GM06990 (cell line): Measurements from ENCODE around the gene PDE6B.
"Not testable (repeated sequence)": the region's sequence is repeated elsewhere in the genome, so short reads cannot be mapped to it uniquely, and the experiment has no call there.

Experiments
- DNase-seq: peaks from one replicate; pipeline ENCODE4 v3.0.0-alpha.2; 2011; ENCODE audit not compliant: insufficient read length; ENCODE audit errors: extremely low read depth
- H3K27me3 ChIP-seq: replicated peaks from 2 replicates; pipeline ENCODE4 v1.6.0; 2011; ENCODE audit warnings: low read length; ENCODE audit not compliant: control insufficient read depth, insufficient read depth
- H3K36me3 ChIP-seq: 2 replicates; pipeline ENCODE4 v1.5.1; 2011; ENCODE audit warnings: low read length; ENCODE audit not compliant: control insufficient read depth, insufficient read depth
- H3K4me3 ChIP-seq: replicated peaks from 2 replicates; pipeline ENCODE4 v1.5.1; 2011; ENCODE audit warnings: low read depth, mild to moderate bottlenecking, control low read depth, low read length
- CTCF ChIP-seq: IDR thresholded peaks from 2 replicates; pipeline ENCODE4 v1.5.1; 2011; ENCODE audit warnings: low read length, control low read depth, mild to moderate bottlenecking, inconsistent platforms; ENCODE audit not compliant: insufficient read depth, poor library complexity, severe bottlenecking

Gene PDE6B

GRCh38 chr4:632926-633325 is 7.6 kb downstream of the PDE6B start:
- Histone ChIP-seq H3K27me3 (no peaks in the 10 kb centered on the region), H3K4me3 (no peak overlapping the region), H3K36me3 (no peaks in the 10 kb centered on the region)
- no peak for TF ChIP-seq CTCF
- no peak for DNase-seq

- TF ChIP-seq CTCF, result no peak
- Histone ChIP-seq H3K4me3 (no peak overlapping the region), H3K36me3 (no peaks in the 10 kb centered on the region), H3K27me3 (no peaks in the 10 kb centered on the region)
- DNase-seq, result no peak
These were observed 8.0 kb downstream of the PDE6B start for GRCh38 chr4:633406-633805.

- no peak for DNase-seq
- Histone ChIP-seq H3K27me3 (no peaks in the 10 kb centered on the region), H3K4me3 (no peak overlapping the region), H3K36me3 (no peaks in the 10 kb centered on the region)
- no peak for TF ChIP-seq CTCF
These were observed 8.7 kb downstream of the PDE6B start for GRCh38 chr4:633976-634598.

DNA sequence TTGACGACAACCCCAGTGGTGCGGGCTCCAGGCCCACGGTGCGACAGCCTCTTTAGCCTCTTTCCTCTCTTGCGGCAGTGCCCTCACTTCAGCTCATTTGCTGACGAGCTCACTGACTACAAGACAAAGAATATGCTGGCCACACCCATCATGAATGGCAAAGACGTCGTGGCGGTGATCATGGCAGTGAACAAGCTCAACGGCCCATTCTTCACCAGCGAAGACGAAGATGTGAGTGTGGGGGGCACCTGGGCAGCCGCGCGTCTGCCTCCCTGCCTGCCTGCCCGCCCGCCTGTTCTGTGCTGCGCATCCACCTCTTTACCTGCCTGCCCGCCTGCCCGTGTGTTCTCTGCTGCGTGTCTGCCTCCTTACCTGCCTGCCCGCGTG is 9.2 kb downstream of the PDE6B start:
- Histone ChIP-seq H3K27me3 (no peaks in the 10 kb centered on the region), H3K4me3 (no peak overlapping the region), H3K36me3 (no peaks in the 10 kb centered on the region)
- TF ChIP-seq CTCF, result no peak
- DNase-seq, result no peak

DNA sequence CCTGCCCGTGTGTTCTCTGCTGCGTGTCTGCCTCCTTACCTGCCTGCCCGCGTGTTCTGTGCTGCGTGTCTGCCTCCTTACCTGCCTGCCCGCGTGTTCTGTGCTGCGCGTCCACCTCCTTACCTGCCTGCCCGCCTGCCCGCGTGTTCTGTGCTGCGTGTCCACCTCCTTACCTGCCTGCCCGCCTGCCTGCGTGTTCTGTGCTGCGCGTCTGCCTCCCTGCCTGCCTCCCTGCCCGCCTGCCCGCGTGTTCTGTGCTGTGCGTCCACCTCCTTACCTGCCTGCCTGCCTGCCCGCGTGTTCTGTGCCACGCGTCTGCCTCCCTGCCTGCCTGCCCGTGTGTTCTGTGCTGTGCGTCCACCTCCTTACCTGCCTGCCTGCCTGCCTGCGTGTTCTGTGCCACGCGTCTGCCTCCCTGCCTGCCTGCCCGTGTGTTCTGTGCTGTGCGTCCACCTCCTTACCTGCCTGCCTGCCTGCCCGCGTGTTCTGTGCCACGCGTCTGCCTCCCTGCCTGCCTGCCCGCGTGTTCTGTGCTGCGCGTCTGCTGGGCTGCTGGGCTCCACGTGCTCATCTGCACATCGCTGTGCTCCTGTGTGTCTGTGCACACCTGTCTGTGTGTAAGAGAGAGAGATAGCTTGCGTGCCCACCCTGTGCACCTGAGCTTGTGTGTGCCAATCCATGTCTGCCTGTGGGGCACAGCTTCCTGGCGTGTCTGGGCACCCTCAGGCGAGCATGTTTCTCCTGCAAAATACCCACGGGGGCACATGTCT is 9.9 kb downstream of the PDE6B start:
- H3K36me3 ChIP-seq, DNase-seq, H3K4me3 ChIP-seq, H3K27me3 ChIP-seq: not testable (repeated sequence)

DNA sequence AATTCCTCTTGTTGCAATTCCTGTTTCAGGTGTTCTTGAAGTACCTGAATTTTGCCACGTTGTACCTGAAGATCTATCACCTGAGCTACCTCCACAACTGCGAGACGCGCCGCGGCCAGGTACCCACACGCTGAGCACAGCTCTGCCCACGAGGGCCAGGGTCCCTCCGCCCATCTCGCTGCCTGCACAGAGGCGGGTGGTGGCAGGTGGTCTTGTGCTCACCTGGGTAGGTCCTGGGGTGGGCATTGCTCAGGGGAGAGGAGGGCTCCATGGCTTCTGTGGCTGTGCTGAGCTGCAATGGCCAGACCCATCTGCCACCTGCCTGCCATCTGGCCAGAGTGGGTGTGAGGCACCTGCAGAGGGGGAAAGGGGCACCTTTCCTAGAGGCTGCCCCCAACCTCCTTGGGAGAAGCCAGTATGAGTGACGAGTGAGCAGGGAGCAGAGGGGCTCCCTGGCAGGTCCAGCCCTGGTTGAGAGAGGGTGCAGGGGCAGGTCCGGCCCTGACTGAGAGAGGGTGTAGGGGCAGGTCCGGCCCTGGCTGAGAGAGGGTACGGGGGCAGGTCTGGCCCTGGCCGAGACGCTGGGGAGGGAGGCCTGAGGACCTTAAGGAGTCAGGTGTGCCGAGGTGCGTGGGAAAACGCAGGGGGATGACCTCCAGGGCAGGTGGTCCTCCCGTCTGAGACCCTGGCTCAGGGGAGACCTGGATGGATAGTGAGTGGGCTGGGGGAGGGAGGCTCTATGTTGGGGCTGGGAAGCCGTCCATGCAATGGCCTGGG is 10.7 kb downstream of the PDE6B start:
- Histone ChIP-seq H3K4me3 (no peak overlapping the region), H3K36me3 (no peaks in the 10 kb centered on the region), H3K27me3 (no peaks in the 10 kb centered on the region)
- DNase-seq, result no peak
- no peak for TF ChIP-seq CTCF
